ENCODE results near the gene ZFAND3.

- no peak for TF ChIP-seq FOXK2 (IDR thresholded peaks at IDR 0.05)
- no peak for TF ChIP-seq SP1 (IDR thresholded peaks at IDR 0.05)
- no peak for TF ChIP-seq FOXM1 (IDR thresholded peaks at IDR 0.05; ENCODE audit: borderline replicate concordance)
- TF ChIP-seq CTBP1 (IDR thresholded peaks at IDR 0.05; ENCODE audit: borderline replicate concordance) = no peak
- no peak for TF ChIP-seq ZNF384 (IDR thresholded peaks at IDR 0.05)
- no peak for TF ChIP-seq NFRKB (IDR thresholded peaks at IDR 0.05)
- TF ChIP-seq ARNT (IDR thresholded peaks at IDR 0.05) = no peak
- no peak for TF ChIP-seq BHLHE40 (IDR thresholded peaks at IDR 0.05; ENCODE audit: borderline replicate concordance)
- no peak for TF ChIP-seq HDGF (IDR thresholded peaks at IDR 0.05; ENCODE audit: borderline replicate concordance)
- TF ChIP-seq ELF4 (IDR thresholded peaks at IDR 0.05) = no peak
- TF ChIP-seq FOXA1 (IDR thresholded peaks at IDR 0.05) = no peak
- no peak for TF ChIP-seq SUZ12 (IDR thresholded peaks at IDR 0.05)
- no peak for TF ChIP-seq TARDBP (IDR thresholded peaks at IDR 0.05)
- TF ChIP-seq LEF1 (IDR thresholded peaks at IDR 0.05; ENCODE audit: borderline replicate concordance) = no peak
Measured at GRCh38 chr6:38092465-38092864, 272.9 kb downstream of the ZFAND3 start.
